Measurements from ENCODE around the gene ADAMTS10. TPM values are rescaled to one million over a fixed set of nuclear protein-coding genes. Genes with fewer than 3 reads are reported as not detected.

The ADAMTS10 gene
- total RNA-seq, 2 experiments from 2014 or later = not detected

GRCh38 chr19:8536282-8536681 is 74.2 kb downstream of the ADAMTS10 start:
- Histone ChIP-seq H2AFZ (ENCODE audit: low read length) (no peak overlapping the region), H4K20me1 (ENCODE audit: insufficient read depth, low read length) (no peaks in the 10 kb centered on the region), H3K4me1 (ENCODE audit: insufficient read depth, low read length, poor library complexity, severe bottlenecking) (no peaks in the 10 kb centered on the region), H3K27ac (ENCODE audit: low read depth, low read length, poor library complexity, severe bottlenecking) (no peak overlapping the region), H3K9me3 (ENCODE audit: low read length) (no peaks in the 10 kb centered on the region), H3K36me3 (ENCODE audit: insufficient read depth, low read length) (no peaks in the 10 kb centered on the region), H3K9me2 (ENCODE audit: insufficient read depth, low read length) (no peaks in the 10 kb centered on the region), H3K79me2 (ENCODE audit: insufficient read depth, low read depth, low read length) (no peaks in the 10 kb centered on the region), H3K4me3 (ENCODE audit: low read depth, low read length, poor library complexity, severe bottlenecking) (no peak overlapping the region), H3K4me2 (ENCODE audit: low read length) (no peak overlapping the region)
- BruUV-seq (replicated peaks) = no TSS peak
- intact Hi-C loops (cut with micrococcal nuclease; ENCODE audit: unreplicated experiment) = no loop called here
- POLR2A ChIA-PET = no interaction called here
- CTCF ChIA-PET (ENCODE audit: unreplicated experiment) = no interaction called here
- no peak for TF ChIP-seq EZH2phosphoT487 (IDR thresholded peaks at IDR 0.05; ENCODE audit: borderline replicate concordance, low read depth, low read length)
- TF ChIP-seq, protein P1, sequence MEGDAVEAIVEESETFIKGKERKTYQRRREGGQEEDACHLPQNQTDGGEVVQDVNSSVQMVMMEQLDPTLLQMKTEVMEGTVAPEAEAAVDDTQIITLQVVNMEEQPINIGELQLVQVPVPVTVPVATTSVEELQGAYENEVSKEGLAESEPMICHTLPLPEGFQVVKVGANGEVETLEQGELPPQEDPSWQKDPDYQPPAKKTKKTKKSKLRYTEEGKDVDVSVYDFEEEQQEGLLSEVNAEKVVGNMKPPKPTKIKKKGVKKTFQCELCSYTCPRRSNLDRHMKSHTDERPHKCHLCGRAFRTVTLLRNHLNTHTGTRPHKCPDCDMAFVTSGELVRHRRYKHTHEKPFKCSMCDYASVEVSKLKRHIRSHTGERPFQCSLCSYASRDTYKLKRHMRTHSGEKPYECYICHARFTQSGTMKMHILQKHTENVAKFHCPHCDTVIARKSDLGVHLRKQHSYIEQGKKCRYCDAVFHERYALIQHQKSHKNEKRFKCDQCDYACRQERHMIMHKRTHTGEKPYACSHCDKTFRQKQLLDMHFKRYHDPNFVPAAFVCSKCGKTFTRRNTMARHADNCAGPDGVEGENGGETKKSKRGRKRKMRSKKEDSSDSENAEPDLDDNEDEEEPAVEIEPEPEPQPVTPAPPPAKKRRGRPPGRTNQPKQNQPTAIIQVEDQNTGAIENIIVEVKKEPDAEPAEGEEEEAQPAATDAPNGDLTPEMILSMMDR (conservative IDR thresholded peaks at IDR 0.05; ENCODE audit: low read length) = no peak
- DNase-seq (ENCODE audit: low spot score) = no peak

DNA sequence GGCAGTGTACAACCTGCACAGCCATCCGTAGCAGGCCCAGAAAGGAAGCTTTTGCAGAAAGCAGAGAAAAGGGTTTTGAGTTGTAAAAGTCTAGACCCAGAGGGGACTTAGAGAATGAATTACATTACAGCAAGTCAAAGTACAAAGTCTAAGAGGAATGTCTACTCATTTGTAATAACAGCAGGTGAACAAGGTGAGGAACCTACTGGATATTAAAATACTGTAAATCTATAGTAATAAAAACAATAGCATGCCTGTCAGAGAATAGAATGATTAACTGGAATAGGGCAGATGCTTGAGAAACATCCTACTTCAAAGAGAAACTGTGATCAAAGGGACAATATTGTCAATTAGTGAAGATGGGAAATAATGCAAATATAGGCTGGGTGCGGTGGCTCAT is 78.3 kb downstream of the ADAMTS10 start:
- no peaks in the 10 kb centered on the region for H4K20me1 ChIP-seq (ENCODE audit: insufficient read depth, low read length)
- H3K79me2 ChIP-seq (ENCODE audit: insufficient read depth, low read depth, low read length) = no peaks in the 10 kb centered on the region
- no peaks in the 10 kb centered on the region for H3K9me2 ChIP-seq (ENCODE audit: insufficient read depth, low read length)
- TF ChIP-seq, protein P1 (conservative IDR thresholded peaks at IDR 0.05; ENCODE audit: low read length) = no peak
- TF ChIP-seq EZH2phosphoT487 (IDR thresholded peaks at IDR 0.05; ENCODE audit: borderline replicate concordance, low read depth, low read length) = no peak
- H3K9me3 ChIP-seq (ENCODE audit: low read length) = no peaks in the 10 kb centered on the region
- no peak overlapping the region for H3K27ac ChIP-seq (ENCODE audit: low read depth, low read length, poor library complexity, severe bottlenecking)
- H2AFZ ChIP-seq (ENCODE audit: low read length) = no peak overlapping the region
- H3K4me3 ChIP-seq (ENCODE audit: low read depth, low read length, poor library complexity, severe bottlenecking) = no peak overlapping the region
- ChIA-PET POLR2A (no interaction called here), CTCF (ENCODE audit: unreplicated experiment) (no interaction called here)
- no peak for DNase-seq (ENCODE audit: low spot score)
- no TSS peak for BruUV-seq (replicated peaks)
- intact Hi-C loops (cut with micrococcal nuclease; ENCODE audit: unreplicated experiment) = no loop called here
- H3K4me1 ChIP-seq (ENCODE audit: insufficient read depth, low read length, poor library complexity, severe bottlenecking) = no peaks in the 10 kb centered on the region
- H3K4me2 ChIP-seq (ENCODE audit: low read length) = no peak overlapping the region
- H3K36me3 ChIP-seq (ENCODE audit: insufficient read depth, low read length) = no peaks in the 10 kb centered on the region

- ChIA-PET POLR2A (no interaction called here), CTCF (ENCODE audit: unreplicated experiment) (no interaction called here)
- H2AFZ ChIP-seq (ENCODE audit: low read length) = no peak overlapping the region
- intact Hi-C loops (cut with micrococcal nuclease; ENCODE audit: unreplicated experiment) = no loop called here
- no peak overlapping the region for H3K27ac ChIP-seq (ENCODE audit: low read depth, low read length, poor library complexity, severe bottlenecking)
- no peak overlapping the region for H3K4me3 ChIP-seq (ENCODE audit: low read depth, low read length, poor library complexity, severe bottlenecking)
- no peaks in the 10 kb centered on the region for H3K9me2 ChIP-seq (ENCODE audit: insufficient read depth, low read length)
- no peaks in the 10 kb centered on the region for H3K9me3 ChIP-seq (ENCODE audit: low read length)
- H4K20me1 ChIP-seq (ENCODE audit: insufficient read depth, low read length) = no peaks in the 10 kb centered on the region
- no peak overlapping the region for H3K4me2 ChIP-seq (ENCODE audit: low read length)
- H3K36me3 ChIP-seq (ENCODE audit: insufficient read depth, low read length) = no peaks in the 10 kb centered on the region
- no TSS peak for BruUV-seq (replicated peaks)
- H3K79me2 ChIP-seq (ENCODE audit: insufficient read depth, low read depth, low read length) = no peaks in the 10 kb centered on the region
- no peaks in the 10 kb centered on the region for H3K4me1 ChIP-seq (ENCODE audit: insufficient read depth, low read length, poor library complexity, severe bottlenecking)
- no peak for DNase-seq (ENCODE audit: low spot score)
- TF ChIP-seq, protein P1 (conservative IDR thresholded peaks at IDR 0.05; ENCODE audit: low read length) = no peak
- no peak for TF ChIP-seq EZH2phosphoT487 (IDR thresholded peaks at IDR 0.05; ENCODE audit: borderline replicate concordance, low read depth, low read length)
These were observed 79.0 kb downstream of the ADAMTS10 start for GRCh38 chr19:8531470-8531869.

Other genes with a start within 250 kb of the ADAMTS10 start
- gene ANGPTL4, start 246.6 kb downstream of the ADAMTS10 start, total RNA-seq (2014; rRNA removed; shearing (Covaris generic)) = not detected in 2 replicates
- gene ANGPTL4, start 246.6 kb downstream of the ADAMTS10 start, total RNA-seq (2022) = not detected in 2 replicates
- gene RAB11B, start 220.4 kb downstream of the ADAMTS10 start, total RNA-seq (2014; rRNA removed; shearing (Covaris generic)) = 24.5 and 28.1 TPM in 2 replicates
- gene RAB11B, start 220.4 kb downstream of the ADAMTS10 start, total RNA-seq (2022) = 84.9 and 96.8 TPM in 2 replicates
- gene MARCHF2, start 197.4 kb downstream of the ADAMTS10 start, total RNA-seq (2014; rRNA removed; shearing (Covaris generic)) = 8.1 and 14.1 TPM in 2 replicates
- gene MARCHF2, start 197.4 kb downstream of the ADAMTS10 start, total RNA-seq (2022) = 12.1 and 12.4 TPM in 2 replicates
- gene HNRNPM, start 165.7 kb downstream of the ADAMTS10 start, total RNA-seq (2014; rRNA removed; shearing (Covaris generic)) = 90.0 and 111 TPM in 2 replicates
- 264 and 280 TPM in 2 replicates for gene HNRNPM, start 165.7 kb downstream of the ADAMTS10 start, total RNA-seq (2022)
- 0.08 and 0.28 TPM in 2 replicates for gene PRAM1, start 108.1 kb downstream of the ADAMTS10 start, total RNA-seq (2014; rRNA removed; shearing (Covaris generic))
- gene PRAM1, start 108.1 kb downstream of the ADAMTS10 start, total RNA-seq (2022) = 3.1 TPM in 2 replicates
- gene ZNF414, start 96.5 kb downstream of the ADAMTS10 start, total RNA-seq (2014; rRNA removed; shearing (Covaris generic)) = 3.1 and 8.7 TPM in 2 replicates
- 39.0 and 47.5 TPM in 2 replicates for gene ZNF414, start 96.5 kb downstream of the ADAMTS10 start, total RNA-seq (2022)
- gene MYO1F, start 33.3 kb downstream of the ADAMTS10 start, total RNA-seq (2014; rRNA removed; shearing (Covaris generic)) = 5.1 and 8.8 TPM in 2 replicates
- 14.9 and 18.4 TPM in 2 replicates for gene MYO1F, start 33.3 kb downstream of the ADAMTS10 start, total RNA-seq (2022)
- not detected in 2 replicates for gene NFILZ, start 19.9 kb upstream of the ADAMTS10 start, total RNA-seq (2014; rRNA removed; shearing (Covaris generic))
- not detected in 2 replicates for gene NFILZ, start 19.9 kb upstream of the ADAMTS10 start, total RNA-seq (2022)
- gene ACTL9, start 88.1 kb upstream of the ADAMTS10 start, total RNA-seq (2014; rRNA removed; shearing (Covaris generic)) = not detected in 2 replicates
- gene ACTL9, start 88.1 kb upstream of the ADAMTS10 start, total RNA-seq (2022) = not detected in 2 replicates
- gene OR2Z1, start 110.9 kb upstream of the ADAMTS10 start, total RNA-seq (2014; rRNA removed; shearing (Covaris generic)) = not detected in 2 replicates
- not detected in 2 replicates for gene OR2Z1, start 110.9 kb upstream of the ADAMTS10 start, total RNA-seq (2022)
- 19.7 and 29.0 TPM in 2 replicates for gene ZNF558, start 221.6 kb upstream of the ADAMTS10 start, total RNA-seq (2014; rRNA removed; shearing (Covaris generic))
- 18.0 and 23.5 TPM in 2 replicates for gene ZNF558, start 221.6 kb upstream of the ADAMTS10 start, total RNA-seq (2022)
- not detected in 2 replicates for gene MBD3L1, start 221.7 kb upstream of the ADAMTS10 start, total RNA-seq (2014; rRNA removed; shearing (Covaris generic))
- gene MBD3L1, start 221.7 kb upstream of the ADAMTS10 start, total RNA-seq (2022) = not detected in 2 replicates

All from OCI-LY7 (cell line).